LoVo (cell line): ENCODE data around the gene GZMH.
A peak's percentile ranks its signal among the peaks of the same experiment; 100 is the strongest.
"Not testable (repeated sequence)": the region's sequence is repeated elsewhere in the genome, so short reads cannot be mapped to it uniquely, and the experiment has no call there.

Experiments used
- DNase-seq: peaks from one replicate; pipeline ENCODE4 v3.0.0-alpha.2; 2016; ENCODE audit warnings: low spot score

GZMH gene

GRCh38 chr14:24609655-24610344, at the start of gene GZMH:
Gene GZMH (minus strand): TSS chr14:24609685. CDS start chr14:24609613, 72 bp downstream.
- no peak for DNase-seq

- not testable (repeated sequence) for DNase-seq
Observed at GRCh38 chr14:24648361-24648760, 38.9 kb upstream of the GZMH start.

- DNase-seq = no peak
Observed at GRCh38 chr14:24639905-24640304, 30.4 kb upstream of the GZMH start.

- DNase-seq = no peak
Observed at GRCh38 chr14:24639270-24639669, 29.8 kb upstream of the GZMH start.

GRCh38 chr14:24634158-24634557, 24.7 kb upstream of the GZMH start, which contains the start of gene GZMB:
Gene GZMB (minus strand): TSS chr14:24634190. CDS start chr14:24634160, 30 bp downstream.
- no peak for DNase-seq

GRCh38 chr14:24633353-24633752, 23.9 kb upstream of the GZMH start:
- DNase-seq = no peak

- DNase-seq = no peak
Observed at GRCh38 chr14:24632761-24633160, 23.3 kb upstream of the GZMH start.

- DNase-seq = no peak
Observed at GRCh38 chr14:24632336-24632735, 22.9 kb upstream of the GZMH start.

- DNase-seq = no peak
Observed at GRCh38 chr14:24631749-24632335, 22.4 kb upstream of the GZMH start.

- DNase-seq = peak; percentile 4
Observed at GRCh38 chr14:24630872-24631477, 21.5 kb upstream of the GZMH start.

GRCh38 chr14:24630087-24630871, 20.8 kb upstream of the GZMH start:
- no peak for DNase-seq

GRCh38 chr14:24629521-24629920, 20.0 kb upstream of the GZMH start:
- DNase-seq = no peak

GRCh38 chr14:24613747-24614146, 4.3 kb upstream of the GZMH start:
- no peak for DNase-seq

GRCh38 chr14:24613241-24613640, 3.8 kb upstream of the GZMH start:
- no peak for DNase-seq

GRCh38 chr14:24612196-24612595, 2.7 kb upstream of the GZMH start:
- no peak for DNase-seq

GRCh38 chr14:24607635-24608514, 1.6 kb downstream of the GZMH start:
- DNase-seq = no peak

GRCh38 chr14:24607081-24607480, 2.4 kb downstream of the GZMH start:
- no peak for DNase-seq

GRCh38 chr14:24606297-24606696, 3.2 kb downstream of the GZMH start:
- DNase-seq = no peak

GRCh38 chr14:24605435-24606190, 3.9 kb downstream of the GZMH start:
- DNase-seq = peak; percentile 38

- DNase-seq = no peak
Observed at GRCh38 chr14:24597403-24597802, 12.1 kb downstream of the GZMH start.
